HEK293T (cell line): Measurements from ENCODE around the gene GRID2.

ENCODE experiments used
- FOXA1 ChIP-seq: fragments of 450-650 bp; IDR thresholded peaks from 2 replicates; pipeline ENCODE4 v1.6.1; 2016; ENCODE audit warnings: mild to moderate bottlenecking
- FOXM1 ChIP-seq: fragments of 450-650 bp; IDR thresholded peaks from 2 replicates; pipeline ENCODE4 v1.6.1; 2017; ENCODE audit warnings: mild to moderate bottlenecking, borderline replicate concordance
- NFRKB ChIP-seq: fragments of 450-650 bp; IDR thresholded peaks from 2 replicates; pipeline ENCODE4 v1.6.1; 2016; ENCODE audit warnings: mild to moderate bottlenecking, moderate library complexity
- SP1 ChIP-seq: fragments of 450-650 bp; IDR thresholded peaks from 2 replicates; pipeline ENCODE4 v1.6.1; 2017
- SUZ12 ChIP-seq: fragments of 450-650 bp; IDR thresholded peaks from 2 replicates; pipeline ENCODE4 v1.6.1; 2016; ENCODE audit warnings: mild to moderate bottlenecking
- TARDBP ChIP-seq: fragments of 450-650 bp; IDR thresholded peaks from 2 replicates; pipeline ENCODE4 v1.6.1; 2016
- ZNF384 ChIP-seq: fragments of 450-650 bp; IDR thresholded peaks from 2 replicates; pipeline ENCODE4 v1.6.1; 2016

DNA sequence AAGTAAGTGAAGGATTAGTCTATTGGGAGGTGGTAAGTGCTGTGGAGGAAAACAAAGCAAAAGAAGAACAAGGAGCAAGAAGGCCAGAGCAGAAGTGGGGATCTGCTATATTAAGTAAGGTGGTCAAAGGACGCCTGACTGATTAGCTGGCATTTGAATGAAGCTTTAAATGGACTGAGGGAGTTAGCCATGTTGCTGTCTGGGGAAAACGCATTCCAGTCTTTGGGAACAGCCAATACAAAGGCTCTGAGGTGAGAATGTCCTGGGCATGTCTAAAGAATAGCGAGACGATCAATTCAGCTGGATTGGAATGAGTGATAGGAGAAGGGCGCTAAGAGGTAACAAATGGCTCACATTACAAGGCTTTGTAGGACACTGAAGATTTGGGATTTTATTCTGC, 1476.3 kb downstream of the GRID2 start:
- TF ChIP-seq SUZ12 (no peak), TARDBP (no peak), FOXM1 (no peak), SP1 (no peak), ZNF384 (no peak), NFRKB (no peak), FOXA1 (no peak)
